HG03460 (cell line): ENCODE results near the gene NUDT8.
"Not testable (repeated sequence)": the region's sequence is repeated elsewhere in the genome, so short reads cannot be mapped to it uniquely, and the experiment has no call there.

Source experiments
- ATAC-seq: cut with Tn5 transposase; IDR thresholded peaks from one replicate; pipeline ENCODE4 v1.9.1; 2021; ENCODE audit not compliant: unreplicated experiment

NUDT8 gene

GRCh38 chr11:67613960-67614715 lies 15.6 kb downstream of the NUDT8 start:
- ATAC-seq: peak; percentile 81

DNA sequence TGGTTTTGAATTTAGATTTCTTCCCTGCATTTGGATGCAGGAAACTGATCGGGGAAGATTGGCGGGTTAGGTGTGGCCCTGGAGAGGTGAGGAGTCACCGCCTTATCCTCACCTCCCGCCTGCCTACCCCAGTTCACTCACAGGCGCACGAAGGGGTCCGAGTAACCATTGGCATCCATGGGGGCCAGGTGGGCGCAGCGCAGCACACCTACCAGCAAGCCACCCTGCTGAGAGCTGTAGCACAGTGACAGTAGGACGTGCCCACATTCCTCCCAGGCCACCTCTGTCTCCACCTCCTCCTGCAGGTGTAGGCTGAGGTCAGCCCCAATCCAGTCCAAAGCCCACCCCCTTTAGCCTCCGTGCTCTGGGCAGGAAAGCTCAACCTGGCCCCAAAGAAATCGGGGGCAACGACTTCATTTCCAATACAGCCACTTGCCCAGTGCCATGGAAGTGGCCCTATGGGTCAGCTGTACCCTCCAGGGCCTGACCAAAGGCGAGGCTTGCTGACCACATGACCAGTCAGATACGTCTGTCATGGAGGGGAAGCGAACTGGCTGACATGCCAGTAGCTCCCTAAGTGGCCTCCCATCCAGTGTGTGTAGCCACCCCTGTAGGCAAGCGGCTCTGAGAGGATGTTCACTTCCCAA lies 16.3 kb downstream of the NUDT8 start:
- ATAC-seq: no peak

GRCh38 chr11:67612751-67613150 lies 17.0 kb downstream of the NUDT8 start:
- ATAC-seq: no peak

- ATAC-seq: no peak
Observed at GRCh38 chr11:67611704-67612587, 17.8 kb downstream of the NUDT8 start.

GRCh38 chr11:67611165-67611564 lies 18.6 kb downstream of the NUDT8 start:
- no peak for ATAC-seq

DNA sequence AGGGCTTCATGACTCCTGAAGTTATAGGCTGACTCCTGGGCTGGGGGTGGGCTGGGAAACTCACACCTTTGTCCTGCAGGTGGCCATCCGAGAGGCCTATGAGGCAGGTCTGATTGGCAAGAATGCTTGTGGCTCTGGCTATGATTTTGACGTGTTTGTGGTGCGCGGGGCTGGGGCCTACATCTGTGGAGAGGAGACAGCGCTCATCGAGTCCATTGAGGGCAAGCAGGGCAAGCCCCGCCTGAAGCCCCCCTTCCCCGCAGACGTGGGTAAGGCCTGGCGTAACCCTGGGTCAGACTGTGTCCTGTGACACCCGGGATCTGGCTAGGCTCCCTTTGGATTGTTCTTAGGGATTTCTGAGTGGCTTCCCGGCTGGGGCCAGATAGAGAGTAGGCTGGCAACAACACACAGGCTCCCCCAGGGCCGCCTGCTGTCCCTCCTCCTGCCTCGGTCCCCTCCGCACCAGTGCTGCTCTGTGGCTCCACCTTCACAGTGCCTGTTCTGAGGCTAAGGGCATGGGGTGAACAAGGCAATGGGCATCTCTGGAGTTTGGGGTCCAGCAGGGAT lies 19.4 kb downstream of the NUDT8 start:
- no peak for ATAC-seq

GRCh38 chr11:67609316-67609715 lies 20.4 kb downstream of the NUDT8 start:
- no peak for ATAC-seq

- ATAC-seq: no peak
Observed at GRCh38 chr11:67608486-67608885, 21.3 kb downstream of the NUDT8 start.

GRCh38 chr11:67607507-67607906 lies 22.2 kb downstream of the NUDT8 start:
- no peak for ATAC-seq

- peak; percentile 97 for ATAC-seq
Observed at GRCh38 chr11:67606492-67607295, 23.0 kb downstream of the NUDT8 start, which contains the start of gene NDUFV1. Gene NDUFV1, plus strand, starts transcription at chr11:67606936. Its CDS starts 69 bp downstream, at chr11:67607005.

GRCh38 chr11:67606093-67606491 lies 23.6 kb downstream of the NUDT8 start:
- ATAC-seq: no peak

GRCh38 chr11:67605231-67606011 lies 24.3 kb downstream of the NUDT8 start:
- ATAC-seq: no peak

DNA sequence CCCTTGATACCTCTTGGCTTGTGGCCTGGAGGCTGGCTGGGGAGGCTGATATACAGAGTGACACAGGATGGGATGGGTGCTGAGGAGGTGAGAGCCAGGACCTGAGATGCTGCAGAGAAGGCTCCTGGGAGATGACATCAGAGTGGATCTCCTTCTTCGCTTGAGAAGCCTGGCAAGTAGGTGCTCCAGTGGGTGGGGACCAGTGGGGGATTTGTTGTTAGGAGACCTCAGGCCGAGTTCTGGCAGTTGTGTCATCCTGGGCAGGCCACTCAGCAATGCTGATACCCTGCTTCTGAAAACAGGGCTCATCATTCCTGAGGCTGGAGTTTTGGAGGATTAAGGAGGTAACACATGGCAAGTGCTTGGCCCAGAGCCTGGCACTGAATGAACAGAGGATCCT lies 24.9 kb downstream of the NUDT8 start:
- no peak for ATAC-seq

DNA sequence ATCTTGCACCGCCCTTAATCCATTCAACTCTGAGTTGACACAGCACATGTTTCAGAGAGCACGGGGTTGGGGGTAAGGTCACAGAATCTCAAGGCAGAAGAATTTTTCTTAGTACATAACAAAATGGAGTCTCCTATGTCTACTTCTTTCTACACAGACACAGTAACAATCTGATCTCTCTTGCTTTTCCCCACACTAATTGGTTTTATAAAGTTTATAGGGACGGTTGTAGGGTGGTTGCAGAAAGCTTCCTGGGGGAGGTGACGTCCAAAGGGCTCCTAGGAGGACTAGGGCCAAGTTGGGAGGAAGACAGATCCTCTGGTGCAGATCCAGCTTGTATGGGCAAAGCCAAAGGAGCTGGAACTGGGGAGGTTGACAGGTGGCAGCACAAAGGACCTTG lies 25.6 kb downstream of the NUDT8 start:
- ATAC-seq: not testable (repeated sequence)

DNA sequence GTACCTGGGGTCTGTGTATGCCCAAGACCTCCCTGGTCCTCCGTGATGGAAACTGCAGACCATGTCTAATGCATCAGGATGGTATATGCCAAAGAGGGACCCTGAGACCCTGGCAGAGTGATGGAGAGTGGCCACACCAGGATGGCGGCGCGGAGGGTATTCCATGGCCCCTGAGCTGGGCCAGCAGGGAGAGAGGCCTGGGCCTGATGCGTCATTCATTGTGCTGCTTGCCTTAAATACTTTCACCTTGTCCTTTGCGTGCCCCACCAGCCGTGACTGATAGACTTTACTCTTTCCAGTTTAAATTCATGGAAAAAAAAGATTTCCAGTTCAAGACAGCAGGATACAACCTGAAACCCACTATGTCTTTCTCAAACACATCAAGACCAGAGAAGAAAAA lies 28.6 kb downstream of the NUDT8 start:
- no peak for ATAC-seq

- peak; percentile 74 for ATAC-seq
Observed at GRCh38 chr11:67600324-67601029, 29.3 kb downstream of the NUDT8 start.

- no peak for ATAC-seq
Observed at GRCh38 chr11:67599149-67599548, 30.6 kb downstream of the NUDT8 start.

GRCh38 chr11:67597963-67598362 lies 31.8 kb downstream of the NUDT8 start:
- not testable (repeated sequence) for ATAC-seq

GRCh38 chr11:67597458-67597857 lies 32.3 kb downstream of the NUDT8 start:
- not testable (repeated sequence) for ATAC-seq
